ENCODE measurements around the gene SERPINB4. TPM values are rescaled to one million over a fixed set of nuclear protein-coding genes. Genes with fewer than 3 reads are reported as not detected.
"Not testable (repeated sequence)": the region's sequence is repeated elsewhere in the genome, so short reads cannot be mapped to it uniquely, and the experiment has no call there.

SERPINB4 gene
- total RNA-seq, 2 donors from 2014 or later = not detected

DNA sequence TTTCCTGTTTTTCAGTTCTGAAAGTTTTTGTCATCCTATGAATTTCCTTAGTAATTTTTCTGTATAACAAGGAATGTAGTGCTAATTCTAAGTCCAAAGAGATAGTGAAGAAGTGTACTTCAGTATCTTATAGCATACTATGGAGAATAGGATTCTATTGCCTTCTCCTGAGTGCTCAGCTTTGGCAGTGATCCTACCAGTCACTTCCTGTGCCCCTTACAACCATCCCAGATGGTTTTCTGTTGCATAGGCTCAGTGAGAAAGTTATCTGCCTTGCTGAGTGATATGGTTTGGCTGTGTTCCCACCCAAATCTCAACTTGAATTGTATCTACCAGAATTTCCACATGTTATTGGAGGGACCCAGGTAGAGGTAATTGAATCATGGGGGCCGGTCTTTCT is 638 bp upstream of the SERPINB4 start:
- not testable (repeated sequence) for H3K27ac Mint-ChIP-seq; DNase-seq (ENCODE audit: low spot score in 2 of 2); H3K36me3 Mint-ChIP-seq; ATAC-seq; H3K9me3 Mint-ChIP-seq

DNA sequence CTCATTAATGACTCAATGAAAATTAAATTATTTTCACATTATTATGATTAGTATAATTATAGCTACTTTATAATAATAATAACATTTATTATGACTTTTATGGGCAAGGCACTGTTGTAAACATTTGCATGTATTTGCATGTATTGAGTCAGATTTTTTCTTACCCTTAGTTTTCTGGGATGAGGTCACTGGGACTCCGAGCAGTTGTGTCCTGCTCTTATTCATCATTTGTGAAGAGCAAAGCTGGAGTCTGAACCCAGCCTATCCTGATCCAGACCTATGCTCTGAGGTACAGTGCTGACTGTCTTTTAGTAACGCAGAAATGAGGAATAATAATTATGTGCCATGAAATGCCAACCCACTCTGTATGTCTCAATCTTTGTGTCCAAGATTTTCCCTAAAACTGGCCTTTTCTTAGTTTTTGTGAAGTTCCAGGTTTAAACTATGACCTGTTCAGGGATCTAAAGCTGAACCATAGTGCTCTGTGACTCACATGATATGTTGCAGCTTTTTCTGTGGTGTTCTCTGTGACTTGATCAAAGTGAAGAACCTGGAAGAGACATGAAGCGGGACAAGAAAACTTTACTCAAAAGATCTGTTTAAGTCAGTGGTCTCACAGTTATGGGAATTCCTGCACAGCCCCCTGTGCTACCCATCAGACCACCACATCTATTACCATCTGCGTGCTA is 1.2 kb downstream of the SERPINB4 start:
- not testable (repeated sequence) for H3K27ac Mint-ChIP-seq, H3K9me3 Mint-ChIP-seq

DNA sequence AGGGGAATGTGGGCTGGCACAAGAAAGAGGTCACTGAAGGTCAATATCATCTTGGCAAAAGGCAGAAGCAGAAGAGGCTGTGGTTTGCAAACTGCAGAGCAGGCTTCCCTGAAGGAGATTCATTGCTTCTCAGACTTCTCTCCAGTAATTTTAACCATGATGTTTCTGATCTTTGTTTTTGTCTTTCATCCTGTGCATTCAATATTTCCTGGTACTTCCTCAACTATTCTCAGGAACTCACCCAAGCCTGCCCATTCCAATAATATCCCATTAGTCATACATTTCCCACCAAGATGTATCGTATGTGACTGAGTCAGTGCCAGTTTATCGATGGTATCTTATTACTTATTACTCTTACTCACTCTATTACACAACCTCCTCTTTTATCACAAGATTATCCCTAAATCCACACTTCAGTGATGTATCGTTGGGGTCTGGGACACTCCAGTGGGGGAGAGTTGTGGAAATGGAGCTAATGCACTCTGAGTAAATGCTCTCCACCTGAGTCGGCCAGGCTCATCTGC is 2.8 kb downstream of the SERPINB4 start:
- H3K27ac Mint-ChIP-seq; ATAC-seq; H3K9me3 Mint-ChIP-seq; H3K36me3 Mint-ChIP-seq; DNase-seq (ENCODE audit: low spot score in 2 of 2): not testable (repeated sequence)

More for the DNA sequence above, 1.2 kb downstream of the SERPINB4 start:
- ATAC-seq; H3K36me3 Mint-ChIP-seq; DNase-seq (ENCODE audit: low spot score in 2 of 2): not testable (repeated sequence)

GRCh38 chr18:63637703-63638102 is 6.4 kb downstream of the SERPINB4 start:
- no peak for DNase-seq (ENCODE audit: low spot score in 2 of 2)
- no peaks in the 10 kb centered on the region for H3K9me3 Mint-ChIP-seq
- no peak for ATAC-seq
- no peak overlapping the region for H3K27ac Mint-ChIP-seq
- no peaks in the 10 kb centered on the region for H3K36me3 Mint-ChIP-seq

GRCh38 chr18:63627819-63628218 is 16.2 kb downstream of the SERPINB4 start:
- peaks cover 27% of the 10 kb centered on the region in 2 donors for H3K9me3 Mint-ChIP-seq

DNA sequence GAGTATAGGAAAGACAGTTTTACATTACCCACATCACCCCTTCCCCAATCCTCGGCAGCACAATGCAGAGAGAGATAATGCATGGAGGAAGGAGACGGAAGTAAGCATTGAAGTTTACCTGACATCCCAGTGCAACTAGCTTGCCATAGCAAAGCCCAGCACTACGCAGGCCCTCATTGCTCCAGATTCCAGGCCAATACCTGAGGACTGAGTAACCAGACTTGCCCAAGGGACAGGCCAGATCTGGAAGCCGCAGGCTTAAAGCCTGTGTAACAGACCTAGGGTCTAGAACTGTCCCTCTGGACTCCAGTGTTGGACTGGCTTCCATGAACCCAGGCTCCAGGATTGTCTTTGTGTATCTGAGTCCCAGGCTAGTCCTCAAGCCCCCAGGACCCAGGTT is 17.6 kb downstream of the SERPINB4 start:
- H3K9me3 Mint-ChIP-seq = peaks cover 23 to 27% of the 10 kb centered on the region in 2 donors
- H3K27ac Mint-ChIP-seq = no peak overlapping the region
- ATAC-seq (no peak), DNase-seq (ENCODE audit: low spot score in 2 of 2) (no peak)
- H3K36me3 Mint-ChIP-seq = peaks cover 0 to 22% of the 10 kb centered on the region in 2 donors

More at GRCh38 chr18:63627819-63628218, 16.2 kb downstream of the SERPINB4 start:
- DNase-seq (ENCODE audit: low spot score in 2 of 2) (no peak), ATAC-seq (no peak)
- Mint-ChIP-seq H3K36me3 (peaks cover 0 to 22% of the 10 kb centered on the region in 2 donors), H3K27ac (no peak overlapping the region)

DNA sequence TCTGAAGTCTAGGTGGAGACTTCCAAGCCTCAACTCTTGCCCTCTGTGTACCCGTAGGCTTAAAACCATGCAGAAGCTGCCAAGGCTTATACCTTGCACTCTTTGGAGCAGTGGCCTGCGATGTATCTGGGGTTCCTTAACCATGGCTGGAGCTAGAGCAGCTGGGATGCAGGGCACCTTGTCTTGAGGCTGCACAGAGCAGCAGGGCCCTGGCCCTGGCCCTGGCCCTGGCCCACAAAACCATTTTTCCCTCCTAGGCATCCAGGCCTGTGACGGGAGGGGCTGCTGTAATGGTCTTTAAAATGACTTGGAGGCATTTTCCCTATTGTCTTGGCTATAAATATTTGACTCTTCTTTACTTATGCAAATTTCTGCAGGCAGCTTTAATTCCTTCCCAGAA is 19.2 kb downstream of the SERPINB4 start:
- no peak overlapping the region for H3K27ac Mint-ChIP-seq
- DNase-seq (ENCODE audit: low spot score in 2 of 2) (no peak), ATAC-seq (no peak)
- H3K9me3 Mint-ChIP-seq = peaks cover 27 to 30% of the 10 kb centered on the region in 2 donors
- peaks cover 0 to 22% of the 10 kb centered on the region in 2 donors for H3K36me3 Mint-ChIP-seq

DNA sequence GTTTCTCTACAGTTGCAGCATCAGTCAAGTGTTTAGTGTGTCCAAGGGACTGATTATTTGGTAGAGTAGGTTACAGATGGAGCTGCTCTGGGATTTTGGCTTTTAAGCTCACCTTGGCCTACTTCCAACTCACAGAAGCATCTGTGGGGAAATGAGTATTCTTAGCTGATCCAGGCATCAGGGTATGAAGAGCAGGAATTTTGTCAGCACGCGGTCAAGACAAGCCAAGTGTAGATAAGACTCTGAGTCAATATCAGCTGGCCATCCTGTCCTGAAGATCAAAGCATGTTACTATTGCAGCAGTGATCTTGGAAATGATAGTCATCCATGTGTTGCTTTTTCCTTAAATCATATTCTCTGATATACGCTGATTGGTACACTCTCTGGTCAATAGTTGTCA is 24.4 kb downstream of the SERPINB4 start:
- ATAC-seq (no peak), DNase-seq (ENCODE audit: low spot score in 2 of 2) (no peak)
- H3K9me3 Mint-ChIP-seq = peaks cover 5 to 12% of the 10 kb centered on the region in 2 donors

GRCh38 chr18:63617915-63618234 is 26.2 kb downstream of the SERPINB4 start:
- Mint-ChIP-seq H3K9me3 (peaks cover 0 to 8% of the 10 kb centered on the region in 2 donors), H3K36me3 (no peaks in the 10 kb centered on the region), H3K27ac (no peak overlapping the region)
- ATAC-seq (no peak), DNase-seq (ENCODE audit: low spot score in 2 of 2) (no peak)

More for the DNA sequence above, 24.4 kb downstream of the SERPINB4 start:
- Mint-ChIP-seq H3K27ac (no peak overlapping the region), H3K36me3 (peaks cover 0 to 4% of the 10 kb centered on the region in 2 donors)

- no peak for DNase-seq (ENCODE audit: low spot score in 2 of 2)
- H3K36me3 Mint-ChIP-seq = no peaks in the 10 kb centered on the region
- ATAC-seq = no peak
- no peak overlapping the region for H3K27ac Mint-ChIP-seq
- H3K9me3 Mint-ChIP-seq = peaks cover 0 to 8% of the 10 kb centered on the region in 2 donors
These were observed 26.8 kb downstream of the SERPINB4 start for GRCh38 chr18:63617049-63617914.

GRCh38 chr18:63613420-63613819 is 30.6 kb downstream of the SERPINB4 start:
- H3K27ac Mint-ChIP-seq = no peak overlapping the region
- ATAC-seq (no peak), DNase-seq (ENCODE audit: low spot score in 2 of 2) (no peak)
- H3K36me3 Mint-ChIP-seq = no peaks in the 10 kb centered on the region
- no peaks in the 10 kb centered on the region for H3K9me3 Mint-ChIP-seq

GRCh38 chr18:63606526-63606925 is 37.5 kb downstream of the SERPINB4 start:
- no peaks in the 10 kb centered on the region for H3K36me3 Mint-ChIP-seq
- DNase-seq (ENCODE audit: low spot score in 2 of 2) (no peak), ATAC-seq (no peak)
- no peak overlapping the region for H3K27ac Mint-ChIP-seq
- no peaks in the 10 kb centered on the region for H3K9me3 Mint-ChIP-seq

DNA sequence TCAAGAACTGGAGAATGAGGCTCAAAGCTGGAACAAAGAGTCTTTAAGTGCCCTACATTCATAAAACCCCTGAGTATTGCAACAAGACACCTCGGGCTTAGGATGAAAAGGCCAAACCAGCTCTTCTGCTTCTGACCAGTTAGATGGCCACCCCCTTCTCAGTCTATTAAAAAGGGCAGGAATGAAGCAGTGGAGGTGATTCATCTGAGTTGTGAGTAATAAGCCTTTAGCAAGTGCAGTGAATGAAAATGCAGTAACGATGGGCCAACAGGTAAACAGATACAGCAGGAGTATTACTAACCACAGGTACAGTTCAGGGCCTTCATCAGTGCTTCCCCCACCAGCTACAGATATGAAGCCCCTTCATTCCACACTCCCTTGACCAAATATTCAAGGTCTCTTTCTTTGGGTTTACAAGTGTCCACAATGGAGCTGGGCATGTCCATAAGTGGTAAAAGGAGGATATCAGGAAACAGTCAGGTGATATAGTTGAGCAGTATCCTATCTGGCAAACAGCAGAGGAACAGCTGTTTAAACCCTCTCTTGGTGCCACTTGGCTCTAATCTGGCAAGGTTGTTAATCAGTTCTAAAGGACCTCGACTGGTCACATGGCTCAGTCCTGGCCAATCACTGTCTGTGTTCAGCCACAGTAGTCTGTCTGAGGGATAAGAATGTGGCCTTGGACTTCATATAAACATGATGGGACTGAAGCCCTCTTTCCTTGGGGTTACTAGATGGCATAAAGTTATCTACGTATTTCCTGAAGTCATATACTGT is 39.1 kb downstream of the SERPINB4 start:
- DNase-seq (ENCODE audit: low spot score in 2 of 2) (no peak), ATAC-seq (no peak)
- Mint-ChIP-seq H3K36me3 (no peaks in the 10 kb centered on the region), H3K27ac (no peak overlapping the region), H3K9me3 (no peaks in the 10 kb centered on the region)

DNA sequence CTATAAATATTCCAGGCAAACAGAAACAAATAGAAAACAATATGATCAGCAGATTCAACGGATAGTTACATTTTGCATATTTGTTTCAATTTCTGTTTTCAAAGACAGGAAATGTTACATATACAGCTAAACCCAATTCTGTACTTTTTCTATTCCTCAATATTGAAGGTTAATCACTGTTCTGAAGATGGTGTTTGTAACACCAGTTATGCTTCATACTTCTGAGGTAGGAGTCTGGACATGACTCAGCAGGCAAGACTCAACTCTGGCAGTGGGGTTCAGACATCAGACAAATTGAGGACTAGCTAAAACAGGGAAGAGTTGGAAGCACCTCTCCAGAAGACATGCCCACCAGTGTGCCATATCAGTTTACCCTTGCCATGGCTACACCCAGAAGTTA is 40.3 kb downstream of the SERPINB4 start:
- H3K9me3 Mint-ChIP-seq = no peaks in the 10 kb centered on the region
- ATAC-seq (no peak), DNase-seq (ENCODE audit: low spot score in 2 of 2) (no peak)
- no peaks in the 10 kb centered on the region for H3K36me3 Mint-ChIP-seq
- H3K27ac Mint-ChIP-seq = no peak overlapping the region

- H3K27ac Mint-ChIP-seq = no peak overlapping the region
- ATAC-seq = no peak
- no peaks in the 10 kb centered on the region for H3K36me3 Mint-ChIP-seq
- H3K9me3 Mint-ChIP-seq = no peaks in the 10 kb centered on the region
- DNase-seq (ENCODE audit: low spot score in 2 of 2) = no peak
These were observed 40.7 kb downstream of the SERPINB4 start for GRCh38 chr18:63603355-63603754.

GRCh38 chr18:63596964-63597363 is 47.1 kb downstream of the SERPINB4 start:
- no peaks in the 10 kb centered on the region for H3K36me3 Mint-ChIP-seq
- no peak for DNase-seq (ENCODE audit: low spot score in 2 of 2)
- H3K27ac Mint-ChIP-seq = no peak overlapping the region
- ATAC-seq = no peak
- no peaks in the 10 kb centered on the region for H3K9me3 Mint-ChIP-seq

- Mint-ChIP-seq H3K9me3 (no peaks in the 10 kb centered on the region), H3K27ac (no peak overlapping the region), H3K36me3 (no peaks in the 10 kb centered on the region)
- DNase-seq (ENCODE audit: low spot score in 2 of 2) (no peak), ATAC-seq (no peak)
These were observed 51.6 kb downstream of the SERPINB4 start for GRCh38 chr18:63592471-63592870.
